H9 (cell line): ENCODE data around the gene PAQR4. TPM values are rescaled to one million over a fixed set of nuclear protein-coding genes. Genes with fewer than 3 reads are reported as not detected.

Experiments used
- DNase-seq: peaks from one replicate; pipeline ENCODE4 v3.0.0-alpha.2; 2017
- H2AFZ ChIP-seq: one replicate; pipeline ENCODE4 v1.6.1; 2013; ENCODE audit warnings: mild to moderate bottlenecking, low read length, control low read depth, moderate library complexity
- H2AK5ac ChIP-seq: 2 replicates; pipeline ENCODE4 v1.6.1; 2013; ENCODE audit warnings: low read length, control low read depth, mixed read lengths; ENCODE audit not compliant: insufficient read length
- H2BK120ac ChIP-seq: one replicate; pipeline ENCODE4 v1.6.1; 2013; ENCODE audit warnings: low read depth, mild to moderate bottlenecking, low read length, control low read depth, inconsistent platforms; ENCODE audit not compliant: poor library complexity, severe bottlenecking
- H2BK12ac ChIP-seq: 2 replicates; pipeline ENCODE4 v1.6.1; 2013; ENCODE audit warnings: low read length, control low read depth, mixed read lengths, low read depth; ENCODE audit not compliant: insufficient read length
- H2BK15ac ChIP-seq: 2 replicates; pipeline ENCODE4 v1.6.1; 2013; ENCODE audit warnings: low read depth, low read length, control low read depth
- H2BK20ac ChIP-seq: one replicate; pipeline ENCODE4 v1.6.1; 2013; ENCODE audit warnings: low read depth, mild to moderate bottlenecking, low read length, control low read depth, inconsistent platforms; ENCODE audit not compliant: poor library complexity, severe bottlenecking
- H2BK5ac ChIP-seq: 2 replicates; pipeline ENCODE4 v1.6.1; 2013; ENCODE audit warnings: low read length, control low read depth, mixed read lengths; ENCODE audit not compliant: insufficient read length
- H3K14ac ChIP-seq: 2 replicates; pipeline ENCODE4 v1.6.1; 2013; ENCODE audit warnings: low read length, control low read depth; ENCODE audit not compliant: insufficient read depth
- H3K18ac ChIP-seq: 2 replicates; pipeline ENCODE4 v1.6.1; 2013; ENCODE audit warnings: low read depth, mild to moderate bottlenecking, mixed read lengths, low read length, control low read depth; ENCODE audit not compliant: insufficient read length
- H3K23ac ChIP-seq: 2 replicates; pipeline ENCODE4 v1.6.1; 2013; ENCODE audit warnings: low read length, control low read depth, mixed read lengths, low read depth; ENCODE audit not compliant: insufficient read length
- H3K23me2 ChIP-seq: 2 replicates; pipeline ENCODE4 v1.6.1; 2013; ENCODE audit warnings: low read depth, mild to moderate bottlenecking, mixed read lengths, low read length, control low read depth; ENCODE audit not compliant: insufficient read length, poor library complexity, severe bottlenecking
- H3K27ac ChIP-seq: 2 replicates; pipeline ENCODE4 v1.5.1; 2013; ENCODE audit warnings: low read length, control low read depth, mixed read lengths, low read depth; ENCODE audit not compliant: insufficient read length
- H3K27me3 ChIP-seq: 2 replicates; pipeline ENCODE4 v1.6.1; 2013; ENCODE audit warnings: low read length, control low read depth, inconsistent platforms; ENCODE audit not compliant: insufficient read depth
- H3K4ac ChIP-seq: 2 replicates; pipeline ENCODE4 v1.6.1; 2013; ENCODE audit warnings: low read depth, mild to moderate bottlenecking, control low read depth, inconsistent platforms, low read length, moderate library complexity
- H3K4me1 ChIP-seq: 2 replicates; pipeline ENCODE4 v1.6.1; 2013; ENCODE audit warnings: low read length, control low read depth, inconsistent platforms; ENCODE audit not compliant: insufficient read depth
- H3K4me2 ChIP-seq: 2 replicates; pipeline ENCODE4 v1.6.1; 2013; ENCODE audit warnings: low read length, control low read depth, mixed read lengths; ENCODE audit not compliant: insufficient read length, insufficient read depth
- H3K56ac ChIP-seq: 2 replicates; pipeline ENCODE4 v1.6.1; 2013; ENCODE audit warnings: low read depth, mild to moderate bottlenecking, mixed read lengths, low read length, control low read depth; ENCODE audit not compliant: insufficient read length
- H3K79me1 ChIP-seq: 2 replicates; pipeline ENCODE4 v1.6.1; 2013; ENCODE audit warnings: low read depth, mild to moderate bottlenecking, moderate library complexity, low read length, control low read depth, inconsistent platforms; ENCODE audit not compliant: insufficient read depth, poor library complexity, severe bottlenecking
- H3K79me2 ChIP-seq: 2 replicates; pipeline ENCODE4 v1.6.1; 2013; ENCODE audit warnings: low read length, control low read depth, inconsistent platforms; ENCODE audit not compliant: insufficient read depth
- H3K9ac ChIP-seq: 2 replicates; pipeline ENCODE4 v1.6.1; 2013; ENCODE audit warnings: low read length, control low read depth, mixed read lengths; ENCODE audit not compliant: insufficient read length; ENCODE audit errors: extremely low read depth
- H3K9me3 ChIP-seq: one replicate; pipeline ENCODE4 v1.6.1; 2013; ENCODE audit warnings: low read depth, low read length, inconsistent platforms; ENCODE audit not compliant: control insufficient read depth
- H3T11ph ChIP-seq: one replicate; pipeline ENCODE4 v1.6.1; 2013; ENCODE audit warnings: mild to moderate bottlenecking, low read length, control low read depth, inconsistent platforms
- H4K20me1 ChIP-seq: one replicate; pipeline ENCODE4 v1.6.1; 2013; ENCODE audit not compliant: control insufficient read depth, insufficient read length, insufficient read depth
- H4K5ac ChIP-seq: 2 replicates; pipeline ENCODE4 v1.6.1; 2013; ENCODE audit warnings: low read depth, mild to moderate bottlenecking, mixed read lengths, low read length, control low read depth; ENCODE audit not compliant: insufficient read length
- H4K8ac ChIP-seq: replicated peaks from 2 replicates; pipeline ENCODE4 v1.6.1; 2013; ENCODE audit warnings: low read length, control low read depth, mixed read lengths, low read depth; ENCODE audit not compliant: insufficient read length
- H4K91ac ChIP-seq: 2 replicates; pipeline ENCODE4 v1.6.1; 2013; ENCODE audit warnings: low read depth, mild to moderate bottlenecking, moderate library complexity, mixed read lengths, low read length, control low read depth; ENCODE audit not compliant: insufficient read length
- H3K27ac Mint-ChIP-seq, 3 experiments: 2 replicates in 2 of 3; 3 replicates in 1 of 3; pipeline ENCODE4 v1.8.0; 2020 to 2021; ENCODE audit warnings: mixed read lengths in 3 of 3, mild to moderate bottlenecking in 1 of 3, moderate library complexity in 1 of 3
- H3K27me3 Mint-ChIP-seq: 2 replicates; pipeline ENCODE4 v1.8.0; 2021; ENCODE audit warnings: low read depth, mild to moderate bottlenecking, moderate library complexity, mixed read lengths
- H3K36me3 Mint-ChIP-seq, 3 experiments: 2 replicates in 2 of 3; 3 replicates in 1 of 3; pipeline ENCODE4 v1.8.0; 2020 to 2021; ENCODE audit warnings: low read depth in 3 of 3, mixed read lengths in 3 of 3; ENCODE audit not compliant: insufficient read depth in 1 of 3
- H3K4me1 Mint-ChIP-seq, 2 experiments: 2 replicates each; pipeline ENCODE4 v1.8.0; 2020; ENCODE audit warnings: mixed read lengths in 2 of 2
- H3K4me3 Mint-ChIP-seq, 2 experiments: 2 replicates in 1 of 2; 3 replicates in 1 of 2; pipeline ENCODE4 v1.8.0; 2020 to 2021; ENCODE audit warnings: mild to moderate bottlenecking in 2 of 2, mixed read lengths in 2 of 2, moderate library complexity in 1 of 2
- H3K9me3 Mint-ChIP-seq, 2 experiments: 2 replicates in 1 of 2; 3 replicates in 1 of 2; pipeline ENCODE4 v1.8.0; 2020; ENCODE audit warnings: mild to moderate bottlenecking in 2 of 2, mixed read lengths in 2 of 2, moderate library complexity in 1 of 2
- WGBS: extraction: QIAGEN DNeasy Blood & Tissue Kit; methylation state at CpG from one replicate; pipeline ENCODE4 v1.1.7; 2013; ENCODE audit warnings: missing lambda C conversion rate, low lambda C conversion rate, mixed read lengths; ENCODE audit not compliant: insufficient read length; ENCODE audit errors: extremely low coverage; 5-methylcytosine and 5-hydroxymethylcytosine counted together
- total RNA-seq: library from RNA; stranded (reverse); gene quantifications from 2 replicates; pipeline ENCODE4 v1.2.1, GENCODE V29; 2021
- TF ChIP-seq, protein P1 (sequence below): fragments of 200-600 bp; sonication (generic); conservative IDR thresholded peaks from 3 replicates; pipeline ENCODE4 v1.8.0; 2021; ENCODE audit warnings: antibody characterized with exemption, mild to moderate bottlenecking

The PAQR4 gene
- total RNA-seq, 1 experiment from 2014 or later: 32.1 TPM

DNA sequence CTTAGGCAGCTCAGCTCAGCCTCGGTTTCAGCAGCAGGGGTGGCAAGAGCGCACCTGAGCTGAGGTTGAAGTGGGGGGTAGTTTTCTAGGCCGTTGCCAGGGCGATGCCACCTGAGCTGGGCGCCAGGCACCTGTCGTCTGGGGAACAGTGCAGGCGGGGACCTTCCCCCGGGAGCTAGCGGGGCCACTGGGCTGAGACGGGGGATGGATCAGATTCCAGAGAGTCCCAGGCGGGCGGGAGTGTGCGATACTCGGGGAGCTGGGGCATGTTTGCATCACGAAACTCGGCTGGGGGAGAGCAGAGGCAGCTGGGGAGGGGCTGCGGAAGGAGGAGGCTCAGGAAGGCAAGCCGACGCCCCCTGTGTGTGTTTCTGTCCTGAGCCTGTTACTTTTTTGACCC, 43.1 kb downstream of the PAQR4 start:
- H2BK120ac ChIP-seq: no peak overlapping the region
- no peak overlapping the region for H2AFZ ChIP-seq
- no peak overlapping the region for H2BK15ac ChIP-seq
- no peak overlapping the region for H2BK12ac ChIP-seq
- H3K9ac ChIP-seq: no peak overlapping the region
- no peak overlapping the region for H2BK20ac ChIP-seq
- no peaks in the 10 kb centered on the region for H4K20me1 ChIP-seq
- peak overlapping the region; percentile 40 for H3K18ac ChIP-seq
- Mint-ChIP-seq H3K4me1 (peaks cover 58 to 87% of the 10 kb centered on the region in 2 experiments), H3K27ac (peak overlapping the region; percentile 61 to 76 (median 75); a peak in 4 of 7 replicates), H3K4me3 (peak overlapping the region; percentile 51 to 79), H3K9me3 (no peaks in the 10 kb centered on the region), H3K27me3 (peaks cover 6% of the 10 kb centered on the region), H3K36me3 (peaks cover 21 to 31% (median 29%) of the 10 kb centered on the region in 3 experiments)
- peak overlapping the region; percentile 37 for H3K4me2 ChIP-seq
- H3K23ac ChIP-seq: no peak overlapping the region
- H4K8ac ChIP-seq: no peak overlapping the region
- no peak overlapping the region for H3K27ac ChIP-seq
- no peaks in the 10 kb centered on the region for H3K27me3 ChIP-seq
- peaks cover 22% of the 10 kb centered on the region for H3K23me2 ChIP-seq
- H3T11ph ChIP-seq: no peak overlapping the region
- H3K4me1 ChIP-seq: peaks cover 2% of the 10 kb centered on the region; the same call in 1 of the 2 replicates
- no peaks in the 10 kb centered on the region for H3K79me1 ChIP-seq
- no peaks in the 10 kb centered on the region for H3K9me3 ChIP-seq
- peaks cover 9% of the 10 kb centered on the region; the same call in 1 of the 2 replicates for H3K79me2 ChIP-seq
- no peak for DNase-seq
- TF ChIP-seq, protein P1, sequence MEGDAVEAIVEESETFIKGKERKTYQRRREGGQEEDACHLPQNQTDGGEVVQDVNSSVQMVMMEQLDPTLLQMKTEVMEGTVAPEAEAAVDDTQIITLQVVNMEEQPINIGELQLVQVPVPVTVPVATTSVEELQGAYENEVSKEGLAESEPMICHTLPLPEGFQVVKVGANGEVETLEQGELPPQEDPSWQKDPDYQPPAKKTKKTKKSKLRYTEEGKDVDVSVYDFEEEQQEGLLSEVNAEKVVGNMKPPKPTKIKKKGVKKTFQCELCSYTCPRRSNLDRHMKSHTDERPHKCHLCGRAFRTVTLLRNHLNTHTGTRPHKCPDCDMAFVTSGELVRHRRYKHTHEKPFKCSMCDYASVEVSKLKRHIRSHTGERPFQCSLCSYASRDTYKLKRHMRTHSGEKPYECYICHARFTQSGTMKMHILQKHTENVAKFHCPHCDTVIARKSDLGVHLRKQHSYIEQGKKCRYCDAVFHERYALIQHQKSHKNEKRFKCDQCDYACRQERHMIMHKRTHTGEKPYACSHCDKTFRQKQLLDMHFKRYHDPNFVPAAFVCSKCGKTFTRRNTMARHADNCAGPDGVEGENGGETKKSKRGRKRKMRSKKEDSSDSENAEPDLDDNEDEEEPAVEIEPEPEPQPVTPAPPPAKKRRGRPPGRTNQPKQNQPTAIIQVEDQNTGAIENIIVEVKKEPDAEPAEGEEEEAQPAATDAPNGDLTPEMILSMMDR: no peak
- H3K4ac ChIP-seq: no peak overlapping the region
- WGBS: no CpG with 5 or more reads among the region's 19 CpGs
- no peak overlapping the region for H4K5ac ChIP-seq
- no peak overlapping the region for H4K91ac ChIP-seq
- H2BK5ac ChIP-seq: no peak overlapping the region
- H3K14ac ChIP-seq: 0 out of 2 replicates have a peak overlapping the region, but pooled peaks have one; percentile 4
- H2AK5ac ChIP-seq: no peak overlapping the region
- no peak overlapping the region for H3K56ac ChIP-seq
